HCT116 (cell line): Measurements from ENCODE around the gene LRCH4. TPM values are rescaled to one million over a fixed set of nuclear protein-coding genes. Genes with fewer than 3 reads are reported as not detected.

Experiments
- ATAC-seq: fragments of 200-7000 bp; cut with Tn5 transposase; 2 replicates; pipeline ENCODE4 v1.9.1; 2020; ENCODE audit warnings: mild to moderate bottlenecking, moderate library complexity
- Bru-seq: library from RNA; stranded (reverse); fragments of 400-500 nt; gene quantifications from one replicate; lab custom pipeline; 2021; lab: Mats Ljungman, UMichigan
- BruChase-seq, 2 experiments: library from RNA; stranded (reverse); fragments of 400-500 nt; gene quantifications; one replicate each; lab custom pipeline; 2021; lab: Mats Ljungman, UMichigan
- BruUV-seq: library from RNA; stranded (reverse); fragments of 400-500 nt; replicated peaks from 2 replicates; lab custom pipeline; 2021; lab: Mats Ljungman, UMichigan
- CTCF ChIA-PET: fragments of 300-600 bp; sonication (Branson Sonifier 250); formaldehyde crosslinking; loops from one replicate; lab custom pipeline; 2021; ENCODE audit warnings: antibody characterized with exemption; lab: Charles Lee
- POLR2A ChIA-PET: fragments of 300-600, 350-600 bp; sonication (Branson Sonifier 250); formaldehyde crosslinking; loops from one replicate; lab custom pipeline; 2021; ENCODE audit warnings: antibody characterized with exemption; lab: Charles Lee
- RAD21 ChIA-PET, 2 experiments: fragments of 300-600 bp; sonication (Branson Sonifier 250); formaldehyde crosslinking; loops; one replicate each; lab custom pipeline; 2023; ENCODE audit warnings: low total read pairs in 2 of 2; ENCODE audit not compliant: uncharacterized antibody in 2 of 2, unreplicated experiment in 2 of 2, low non-redundant PET in 1 of 2; lab: Charles Lee
- DNase-seq: peaks from one replicate; pipeline ENCODE4 v3.0.0-alpha.2; 2010; ENCODE audit warnings: low read depth, low spot score
- H2AFZ ChIP-seq: fragments of 200-600 bp; shearing (Covaris generic), sonication (generic); 2 replicates; pipeline ENCODE4 v1.6.1; 2017; ENCODE audit warnings: low read depth, mixed run types, mixed read lengths, antibody characterized with exemption, low read length; ENCODE audit not compliant: poor library complexity, severe bottlenecking
- H3K27ac ChIP-seq: 2 replicates; pipeline ENCODE4 v1.5.1; 2012; ENCODE audit warnings: low read depth, low read length
- H3K27me3 ChIP-seq: fragments of 200-600 bp; sonication (generic); 2 replicates; pipeline ENCODE4 v1.6.1; 2016; ENCODE audit warnings: mixed run types, low read length, mixed read lengths; ENCODE audit not compliant: insufficient read depth
- H3K36me3 ChIP-seq, 2 experiments: fragments of 200-500 bp in 1 of 2; fragments of 200-600 bp in 1 of 2; sonication (Bioruptor generic) in 1 of 2; sonication (generic) in 1 of 2; 2 replicates each; pipeline versions ENCODE4 v1.5.1 to v1.6.1; 2014 to 2016; ENCODE audit warnings: low read length in 2 of 2, inconsistent platforms in 1 of 2, mixed read lengths in 1 of 2, mixed run types in 1 of 2; ENCODE audit not compliant: insufficient read depth in 2 of 2, control insufficient read depth in 1 of 2
- H3K4me1 ChIP-seq, 2 experiments: fragments of 200-600 bp in 1 of 2; sonication (generic) in 1 of 2; 2 replicates each; pipeline versions ENCODE4 v1.5.1 to v1.6.1; 2012 to 2017; ENCODE audit warnings: low read length in 2 of 2, inconsistent platforms in 1 of 2, mild to moderate bottlenecking in 1 of 2, mixed read lengths in 1 of 2, mixed run types in 1 of 2, moderate library complexity in 1 of 2; ENCODE audit not compliant: insufficient read depth in 2 of 2, control insufficient read depth in 1 of 2
- H3K4me2 ChIP-seq: fragments of 200-600 bp; sonication (generic); 2 replicates; pipeline ENCODE4 v1.6.1; 2017; ENCODE audit warnings: mixed run types, low read length, mixed read lengths
- H3K4me3 ChIP-seq, 2 experiments: fragments of 200-600 bp in 1 of 2; sonication (generic) in 1 of 2; replicated peaks in 1 of 2; 2 replicates each; pipeline ENCODE4 v1.5.1; 2011 to 2016; ENCODE audit warnings: low read length in 2 of 2, control low read depth in 1 of 2, low read depth in 1 of 2, mild to moderate bottlenecking in 1 of 2, mixed read lengths in 1 of 2, mixed run types in 1 of 2
- H3K79me2 ChIP-seq: fragments of 200-600 bp; sonication (generic); 2 replicates; pipeline ENCODE4 v1.6.1; 2017; ENCODE audit warnings: mild to moderate bottlenecking, mixed run types, low read length, moderate library complexity, mixed read lengths; ENCODE audit not compliant: insufficient read depth
- H3K9ac ChIP-seq: fragments of 200-600 bp; sonication (generic); 2 replicates; pipeline ENCODE4 v1.6.1; 2016; ENCODE audit warnings: low read length, mixed read lengths
- H3K9me2 ChIP-seq: fragments of 200-600 bp; sonication (generic), shearing (Covaris generic); 2 replicates; pipeline ENCODE4 v1.6.1; 2017; ENCODE audit warnings: mixed run types, mild to moderate bottlenecking, moderate library complexity; ENCODE audit not compliant: insufficient read depth
- H3K9me3 ChIP-seq, 2 experiments: fragments of 200-500 bp in 1 of 2; fragments of 200-600 bp in 1 of 2; sonication (Bioruptor generic) in 1 of 2; sonication (generic) in 1 of 2; 2 replicates each; pipeline ENCODE4 v1.6.1; 2014 to 2017; ENCODE audit warnings: low read length in 2 of 2, mixed read lengths in 2 of 2, inconsistent platforms in 1 of 2, low read depth in 1 of 2, mild to moderate bottlenecking in 1 of 2, mixed run types in 1 of 2, moderate library complexity in 1 of 2; ENCODE audit not compliant: control insufficient read depth in 1 of 2, insufficient read depth in 1 of 2
- H4K20me1 ChIP-seq: fragments of 200-600 bp; sonication (generic), shearing (Covaris generic); 2 replicates; pipeline ENCODE4 v1.6.1; 2017; ENCODE audit warnings: mixed run types, mild to moderate bottlenecking, moderate library complexity; ENCODE audit not compliant: insufficient read depth
- CTCF ChIP-seq, 3 experiments: fragments of 200-600 bp in 1 of 3; sonication (generic) in 1 of 3; IDR thresholded peaks in 2 of 3; conservative IDR thresholded peaks in 1 of 3; 2 replicates each; pipeline ENCODE4 v1.5.1; 2012 to 2017; ENCODE audit warnings: low read depth in 2 of 3, low read length in 2 of 3, antibody characterized with exemption in 1 of 3, borderline replicate concordance in 1 of 3, control low read depth in 1 of 3, mild to moderate bottlenecking in 1 of 3, mixed read lengths in 1 of 3, mixed run types in 1 of 3, moderate library complexity in 1 of 3; ENCODE audit not compliant: insufficient read depth in 1 of 3
- POLR2A ChIP-seq: IDR thresholded peaks from 2 replicates; pipeline ENCODE4 v1.7.0; 2011; ENCODE audit warnings: borderline replicate concordance; ENCODE audit not compliant: insufficient read depth, insufficient read length; ENCODE audit errors: extremely low read depth
- POLR2AphosphoS5 ChIP-seq: IDR thresholded peaks from 2 replicates; pipeline ENCODE4 v1.6.1; 2011; ENCODE audit warnings: mild to moderate bottlenecking, low read depth, low read length, moderate library complexity
- RAD21 ChIP-seq: IDR thresholded peaks from 2 replicates; pipeline ENCODE4 v1.6.1; 2012; ENCODE audit warnings: low read depth, mild to moderate bottlenecking
- SP1 ChIP-seq: IDR thresholded peaks from 2 replicates; pipeline ENCODE4 v1.6.1; 2012; ENCODE audit warnings: low read depth
- TCF7L2 ChIP-seq: IDR thresholded peaks from 2 replicates; pipeline ENCODE4 v1.7.0; 2011; ENCODE audit warnings: borderline replicate concordance, inconsistent platforms; ENCODE audit not compliant: insufficient read depth, insufficient read length; ENCODE audit errors: extremely low read depth
- YY1 ChIP-seq: IDR thresholded peaks from 2 replicates; pipeline ENCODE4 v1.6.1; 2011; ENCODE audit warnings: low read length, low read depth, moderate library complexity, mild to moderate bottlenecking; ENCODE audit not compliant: insufficient replicate concordance; ENCODE audit errors: extremely low read depth
- ZFX ChIP-seq: fragments of 450-650 bp; IDR thresholded peaks from 2 replicates; pipeline ENCODE4 v1.6.1; 2017
- intact Hi-C: fragments of 100-400 bp; cut with micrococcal nuclease; formaldehyde crosslinking; loops from 2 replicates; pipeline ENCODE4 v1.10.0; 2022
- long read RNA-seq: library from polyadenylated mRNA; unstranded; transcript quantifications from one replicate; pipeline ENCODE4 v2.0.0, GENCODE V29; 2021; ENCODE audit not compliant: unreplicated experiment
- polyA plus RNA-seq: library from polyadenylated mRNA; unstranded; fragments of >200 nt; gene quantifications from 2 replicates; pipeline ENCODE4 v1.2.1, GENCODE V29; 2012; ENCODE audit warnings: missing spikeins
- total RNA-seq: library from RNA; stranded (reverse); gene quantifications from one replicate; pipeline ENCODE4 v1.2.1, GENCODE V29; 2021; ENCODE audit not compliant: unreplicated experiment
- TF ChIP-seq, protein P1 (sequence below): IDR thresholded peaks from 2 replicates; pipeline ENCODE4 v1.6.1; 2011; ENCODE audit warnings: mild to moderate bottlenecking, low read length, moderate library complexity; ENCODE audit not compliant: insufficient replicate concordance; ENCODE audit errors: extremely low read depth

The LRCH4 gene
- 47.9 TPM for total RNA-seq
- 33.3 and 36.1 TPM in 2 replicates for polyA plus RNA-seq
- percentile 70 among the genes with signal in this experiment for Bru-seq, nascent RNA
- BruChase-seq, experiment 1, labeled RNA remaining after a 6-hour chase: percentile 80 among the genes with signal in this experiment
- percentile 77 among the genes with signal in this experiment for BruChase-seq, experiment 2, labeled RNA remaining after a 2-hour chase
- long read RNA-seq, transcript LRCH4-201 (18 exons, 2,552 nt): major isoform, 5 of 22 reads
- long read RNA-seq, partial matches to known transcripts: 11 of 22 reads
- long read RNA-seq, other reads (novel, unspliced or antisense): 6 of 22 reads

DNA sequence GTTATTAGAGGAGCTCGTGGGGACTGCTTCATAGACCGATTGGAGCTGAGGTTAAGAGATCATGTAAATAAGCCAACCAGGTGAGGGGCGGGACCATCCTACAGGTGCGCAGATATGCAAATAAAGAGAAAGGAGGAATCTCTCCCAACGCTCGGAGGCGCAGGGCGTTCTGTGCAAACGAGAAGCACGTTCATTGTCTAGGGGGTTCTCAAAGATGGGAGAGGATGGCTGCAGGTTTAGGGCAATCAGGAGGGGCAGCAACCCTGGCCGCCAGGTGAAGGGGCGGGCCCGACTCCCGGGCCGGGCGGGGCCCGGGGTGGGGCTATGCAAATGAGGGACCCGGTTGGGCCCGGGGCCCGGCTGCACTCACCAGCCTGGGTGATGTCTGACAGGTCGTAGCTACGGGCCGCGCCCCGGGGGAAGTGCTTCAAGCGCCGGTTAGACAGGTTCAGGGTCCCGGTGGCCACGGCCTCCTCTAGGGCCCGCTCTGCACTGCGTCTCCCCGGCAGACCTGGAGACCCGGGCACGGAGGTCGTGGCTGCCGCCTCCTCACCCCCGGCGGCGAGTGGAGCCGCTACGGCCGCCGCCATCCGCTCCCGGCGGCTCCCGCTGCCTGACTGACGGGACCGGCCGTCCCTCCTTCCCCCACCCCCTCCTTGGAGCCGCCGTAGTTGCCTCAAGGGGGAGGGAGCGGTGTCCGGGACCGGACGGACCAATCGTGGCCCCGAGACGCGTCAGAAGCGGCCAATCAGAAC lies at the start of gene LRCH4:
Gene LRCH4 (minus strand): TSS at position 619 of the 755 bp plus-strand sequence. CDS start 29 bp downstream, at position 590.
- ChIA-PET CTCF (interaction anchor here (0.7 to 2.9 kb wide), 14 partner anchors 15 to 492 kb away, joined by 3 to 12 read pairs (median 4); partner anchors contain the start of genes AGFG2, MOSPD3, PCOLCE and POP7), POLR2A (interaction anchor here (0.6 to 2.3 kb wide), 29 partner anchors 9 to 157 kb away, joined by 3 to 23 read pairs (median 4); partner anchors contain the start of genes AGFG2, MEPCE, MOSPD3 and PCOLCE), RAD21 (interaction anchor here (0.6 to 1.3 kb wide), 4 partner anchors 26 to 143 kb away, joined by 3 to 5 read pairs (median 3); partner anchors contain the start of gene MOSPD3 (in 1 of the 2))
- DNase-seq: no peak
- Histone ChIP-seq H2AFZ (no peak within 1 kb of the TSS), H3K4me1 (peaks cover 2 to 22% of the 10 kb centered on the region in 2 experiments; a peak in 3 of 4 replicates), H4K20me1 (no peaks in the 10 kb centered on the region), H3K27ac (peak within 1 kb of the TSS; percentile 97), H3K27me3 (no peaks in the 10 kb centered on the region), H3K9me2 (no peaks in the 10 kb centered on the region), H3K36me3 (peaks cover 3 to 6% of the 10 kb centered on the region in 2 experiments; a peak in 2 of 4 replicates), H3K4me3 (peak within 1 kb of the TSS; percentile 71 to 87), H3K9me3 (no peaks in the 10 kb centered on the region), H3K9ac (peak within 1 kb of the TSS; percentile 91), H3K4me2 (peak within 1 kb of the TSS; percentile 88), H3K79me2 (peaks cover 11% of the 10 kb centered on the region; the same call in 1 of the 2 replicates)
- no TSS peak for BruUV-seq
- intact Hi-C loops: no loop called here
- ATAC-seq: peak; percentile 57
- TF ChIP-seq ZFX: peak; percentile 41; the same call in 1 of the 2 replicates
- TF ChIP-seq POLR2A: peak; percentile 55
- TF ChIP-seq, protein P1, sequence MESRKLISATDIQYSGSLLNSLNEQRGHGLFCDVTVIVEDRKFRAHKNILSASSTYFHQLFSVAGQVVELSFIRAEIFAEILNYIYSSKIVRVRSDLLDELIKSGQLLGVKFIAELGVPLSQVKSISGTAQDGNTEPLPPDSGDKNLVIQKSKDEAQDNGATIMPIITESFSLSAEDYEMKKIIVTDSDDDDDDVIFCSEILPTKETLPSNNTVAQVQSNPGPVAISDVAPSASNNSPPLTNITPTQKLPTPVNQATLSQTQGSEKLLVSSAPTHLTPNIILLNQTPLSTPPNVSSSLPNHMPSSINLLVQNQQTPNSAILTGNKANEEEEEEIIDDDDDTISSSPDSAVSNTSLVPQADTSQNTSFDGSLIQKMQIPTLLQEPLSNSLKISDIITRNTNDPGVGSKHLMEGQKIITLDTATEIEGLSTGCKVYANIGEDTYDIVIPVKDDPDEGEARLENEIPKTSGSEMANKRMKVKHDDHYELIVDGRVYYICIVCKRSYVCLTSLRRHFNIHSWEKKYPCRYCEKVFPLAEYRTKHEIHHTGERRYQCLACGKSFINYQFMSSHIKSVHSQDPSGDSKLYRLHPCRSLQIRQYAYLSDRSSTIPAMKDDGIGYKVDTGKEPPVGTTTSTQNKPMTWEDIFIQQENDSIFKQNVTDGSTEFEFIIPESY: peak; percentile 86
- peak; percentile 89 for TF ChIP-seq POLR2AphosphoS5
- TF ChIP-seq SP1: no peak
- peak; percentile 72 for TF ChIP-seq YY1
- peak; percentile 29 for TF ChIP-seq TCF7L2
- TF ChIP-seq RAD21: no peak
- TF ChIP-seq CTCF (IDR thresholded peaks at IDR 0.05 in 2 of 3, conservative IDR thresholded peaks at IDR 0.05 in 1 of 3; ENCODE audit: borderline replicate concordance in 1 of 3, insufficient read depth in 1 of 3, low read depth in 2 of 3, low read length in 2 of 3): 0 out of 6 replicates have a peak, but pooled peaks of 1 of the 3 experiments have one; percentile 6
